Loucy (cell line): ENCODE data around the gene AUP1.

Experiments
- H2AFZ ChIP-seq: fragments of 200-600 bp; sonication (generic); 2 replicates; pipeline ENCODE4 v1.6.0; 2016; ENCODE audit warnings: antibody characterized with exemption, mild to moderate bottlenecking, low read length, moderate library complexity
- H3F3A ChIP-seq: fragments of 200-600 bp; 2 replicates; pipeline ENCODE4 v1.6.0; 2016; ENCODE audit warnings: antibody characterized with exemption, low read depth, mild to moderate bottlenecking
- H3K27me3 ChIP-seq: fragments of 200-600 bp; sonication (generic); 2 replicates; pipeline ENCODE4 v1.6.1; 2014; ENCODE audit warnings: low read length, mild to moderate bottlenecking; ENCODE audit not compliant: insufficient read depth, poor library complexity, severe bottlenecking
- H3K36me3 ChIP-seq: fragments of 200-600 bp; sonication (generic); 2 replicates; pipeline ENCODE4 v1.6.1; 2016; ENCODE audit warnings: low read length; ENCODE audit not compliant: insufficient read depth
- H3K4me1 ChIP-seq: fragments of 200-600 bp; sonication (generic); 2 replicates; pipeline ENCODE4 v1.5.1; 2014; ENCODE audit warnings: low read length, mild to moderate bottlenecking; ENCODE audit not compliant: insufficient read depth, poor library complexity, severe bottlenecking
- H3K4me2 ChIP-seq: fragments of 200-600 bp; sonication (generic); 2 replicates; pipeline ENCODE4 v1.6.0; 2014; ENCODE audit warnings: antibody characterized with exemption, low read length, low read depth, mild to moderate bottlenecking; ENCODE audit not compliant: poor library complexity, severe bottlenecking
- H3K4me3 ChIP-seq: fragments of 200-600 bp; sonication (generic); 2 replicates; pipeline ENCODE4 v1.5.1; 2014; ENCODE audit warnings: low read length, mild to moderate bottlenecking, mixed read lengths; ENCODE audit not compliant: poor library complexity, severe bottlenecking
- H3K79me2 ChIP-seq: fragments of 200-600 bp; sonication (generic); 2 replicates; pipeline ENCODE4 v1.6.1; 2014; ENCODE audit warnings: low read length; ENCODE audit not compliant: insufficient read depth
- H3K9ac ChIP-seq: fragments of 200-600 bp; sonication (generic); 2 replicates; pipeline ENCODE4 v1.6.0; 2014; ENCODE audit warnings: mild to moderate bottlenecking, low read depth, low read length, moderate library complexity; ENCODE audit not compliant: poor library complexity, severe bottlenecking
- H3K9me2 ChIP-seq: fragments of 200-600 bp; sonication (generic); replicated peaks from 2 replicates; pipeline ENCODE4 v1.6.1; 2016; ENCODE audit warnings: low read depth, low read length, mixed read lengths
- H3K9me3 ChIP-seq: fragments of 200-600 bp; sonication (generic); 2 replicates; pipeline ENCODE4 v1.6.1; 2014; ENCODE audit warnings: mild to moderate bottlenecking, antibody characterized with exemption, low read length, low read depth; ENCODE audit not compliant: insufficient read depth
- H4K20me1 ChIP-seq: fragments of 200-600 bp; sonication (generic); 2 replicates; pipeline ENCODE4 v1.6.0; 2014; ENCODE audit warnings: antibody characterized with exemption, low read length, mild to moderate bottlenecking; ENCODE audit not compliant: insufficient read depth, poor library complexity, severe bottlenecking
- EZH2phosphoT487 ChIP-seq: fragments of 200-600 bp; IDR thresholded peaks from 2 replicates; pipeline ENCODE4 v1.6.1; 2018; ENCODE audit warnings: antibody characterized with exemption, mild to moderate bottlenecking, moderate library complexity, borderline replicate concordance
- TF ChIP-seq, protein P1 (sequence below): fragments of 200-600 bp; sonication (generic); conservative IDR thresholded peaks from 2 replicates; pipeline ENCODE4 v1.5.1; 2014; ENCODE audit warnings: mild to moderate bottlenecking, antibody characterized with exemption, low read length

The AUP1 gene

DNA sequence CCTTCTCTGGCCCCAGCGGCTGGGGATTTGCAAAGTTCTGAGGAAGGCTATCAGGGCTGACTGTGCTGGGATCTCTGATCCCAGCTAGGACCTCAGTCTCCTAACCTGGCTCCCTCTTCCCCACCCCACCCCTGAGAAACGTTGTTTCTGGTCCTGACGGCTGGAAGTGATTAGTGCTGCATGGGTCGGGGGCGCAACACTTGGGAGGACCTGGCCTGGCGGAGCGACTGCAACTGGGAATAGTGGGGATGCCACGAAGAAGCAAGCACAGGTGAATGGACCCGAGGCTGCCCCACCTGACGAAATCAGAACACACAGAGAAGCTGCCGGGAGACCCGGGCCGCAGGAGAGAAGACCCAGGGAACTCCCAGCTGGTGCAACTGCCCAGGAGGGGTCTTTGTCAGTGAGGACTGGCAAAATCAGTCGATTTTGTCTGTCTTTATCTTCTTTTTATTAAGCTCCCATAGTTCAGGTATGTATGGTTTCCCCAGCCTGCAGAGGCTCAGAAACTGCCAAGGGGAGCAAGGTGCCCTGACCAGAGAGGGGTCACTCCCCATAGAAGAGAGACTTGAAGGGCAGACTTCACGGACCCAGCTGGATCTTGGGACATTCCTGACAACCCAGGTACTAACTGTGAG is 29.4 kb downstream of the AUP1 start:
- no peaks in the 10 kb centered on the region for H3F3A ChIP-seq
- no peaks in the 10 kb centered on the region for H4K20me1 ChIP-seq
- H3K36me3 ChIP-seq, result no peaks in the 10 kb centered on the region
- no peak overlapping the region for H3K9ac ChIP-seq
- H2AFZ ChIP-seq, result no peak overlapping the region
- H3K9me2 ChIP-seq, result no peaks in the 10 kb centered on the region
- no peaks in the 10 kb centered on the region for H3K9me3 ChIP-seq
- H3K79me2 ChIP-seq, result peaks cover 7% of the 10 kb centered on the region
- H3K27me3 ChIP-seq, result no peaks in the 10 kb centered on the region
- TF ChIP-seq, protein P1, sequence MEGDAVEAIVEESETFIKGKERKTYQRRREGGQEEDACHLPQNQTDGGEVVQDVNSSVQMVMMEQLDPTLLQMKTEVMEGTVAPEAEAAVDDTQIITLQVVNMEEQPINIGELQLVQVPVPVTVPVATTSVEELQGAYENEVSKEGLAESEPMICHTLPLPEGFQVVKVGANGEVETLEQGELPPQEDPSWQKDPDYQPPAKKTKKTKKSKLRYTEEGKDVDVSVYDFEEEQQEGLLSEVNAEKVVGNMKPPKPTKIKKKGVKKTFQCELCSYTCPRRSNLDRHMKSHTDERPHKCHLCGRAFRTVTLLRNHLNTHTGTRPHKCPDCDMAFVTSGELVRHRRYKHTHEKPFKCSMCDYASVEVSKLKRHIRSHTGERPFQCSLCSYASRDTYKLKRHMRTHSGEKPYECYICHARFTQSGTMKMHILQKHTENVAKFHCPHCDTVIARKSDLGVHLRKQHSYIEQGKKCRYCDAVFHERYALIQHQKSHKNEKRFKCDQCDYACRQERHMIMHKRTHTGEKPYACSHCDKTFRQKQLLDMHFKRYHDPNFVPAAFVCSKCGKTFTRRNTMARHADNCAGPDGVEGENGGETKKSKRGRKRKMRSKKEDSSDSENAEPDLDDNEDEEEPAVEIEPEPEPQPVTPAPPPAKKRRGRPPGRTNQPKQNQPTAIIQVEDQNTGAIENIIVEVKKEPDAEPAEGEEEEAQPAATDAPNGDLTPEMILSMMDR, result no peak
- no peak for TF ChIP-seq EZH2phosphoT487
- no peak overlapping the region for H3K4me2 ChIP-seq
- H3K4me1 ChIP-seq, result peaks cover 6% of the 10 kb centered on the region
- H3K4me3 ChIP-seq, result no peak overlapping the region

DNA sequence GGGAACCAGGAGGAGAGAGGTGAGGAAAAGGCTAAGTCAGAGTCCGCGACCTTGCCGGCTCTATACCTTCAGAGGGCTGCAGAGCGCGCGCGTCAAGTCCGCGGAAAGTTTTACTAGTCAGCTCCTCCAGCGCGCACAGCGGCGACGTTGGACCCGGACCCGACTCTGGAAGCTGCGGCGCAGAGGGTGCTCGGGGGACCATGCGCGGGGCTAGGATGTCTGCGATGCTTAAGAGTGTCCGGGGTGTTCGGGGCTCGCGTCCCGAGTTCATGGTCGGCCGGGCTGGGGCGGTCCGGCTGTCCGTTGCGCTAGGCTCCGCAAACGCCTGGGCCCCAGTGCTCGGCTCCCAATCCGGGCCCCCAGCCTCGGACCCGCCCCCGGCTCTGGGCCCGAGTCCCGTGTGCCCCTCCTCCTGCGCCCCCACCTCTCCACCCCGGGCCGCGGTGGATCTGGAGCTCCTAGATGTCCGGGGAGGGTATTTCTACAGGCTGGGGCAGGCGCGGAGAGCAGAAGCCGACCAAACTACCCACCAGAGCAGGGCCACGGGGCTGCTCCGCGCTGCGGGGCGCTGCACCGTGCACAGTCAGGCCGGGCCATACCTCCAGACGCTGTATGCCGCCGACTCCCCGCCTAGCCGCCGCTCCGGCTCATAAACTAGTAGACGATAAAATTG is 30.1 kb downstream of the AUP1 start, which contains the start of gene LBX2:
LBX2 (minus strand) TSS at position 337 of the 673 bp plus-strand sequence; CDS start at position 271, 66 bp downstream.
- Histone ChIP-seq H2AFZ (no peak within 1 kb of the TSS), H3K4me3 (no peak within 1 kb of the TSS), H3K4me2 (no peak within 1 kb of the TSS)

DNA sequence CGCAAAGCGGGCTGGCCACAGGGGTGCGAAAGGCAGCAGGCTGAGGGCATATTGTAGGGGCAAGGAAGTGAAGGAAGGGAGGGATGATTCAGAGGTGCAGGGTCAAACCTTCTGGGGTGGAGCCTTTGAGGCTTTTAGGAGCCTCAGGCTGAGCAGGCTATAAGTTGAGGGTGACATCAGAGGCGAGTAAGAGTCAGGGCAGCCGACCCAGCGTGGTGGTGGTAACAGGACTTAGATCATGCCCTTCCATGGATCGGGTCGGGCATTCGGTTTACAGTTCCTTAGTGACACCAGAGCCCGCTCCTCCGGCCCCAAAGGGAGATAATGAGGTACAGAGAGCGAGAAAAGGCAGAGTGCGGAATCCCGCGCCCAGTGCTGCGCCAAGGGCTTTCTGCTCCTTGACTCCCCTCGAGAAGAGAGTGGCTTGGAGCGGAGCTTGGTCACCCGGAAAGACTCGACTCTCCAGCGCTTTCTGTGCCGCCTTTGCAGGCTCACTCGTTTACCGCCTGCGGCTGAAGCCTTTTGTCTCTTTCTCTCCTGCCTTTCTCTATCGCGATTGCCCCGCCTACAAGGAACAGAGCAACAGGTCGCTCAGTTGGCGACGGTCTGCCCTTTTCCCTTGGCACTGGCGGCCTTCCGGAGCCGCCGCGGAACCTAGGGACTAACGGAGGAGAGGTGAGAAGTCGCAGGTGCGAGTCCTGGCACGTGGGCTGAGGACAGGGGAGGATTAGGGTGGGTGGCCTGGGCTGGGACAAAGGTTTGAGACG is 30.8 kb downstream of the AUP1 start:
- Histone ChIP-seq H3K4me2 (no peak overlapping the region), H3K4me3 (no peak overlapping the region), H3K27me3 (no peaks in the 10 kb centered on the region), H3K9me3 (no peaks in the 10 kb centered on the region), H2AFZ (no peak overlapping the region), H3K4me1 (peaks cover 6% of the 10 kb centered on the region), H3K36me3 (peaks cover 4% of the 10 kb centered on the region; the same call in 1 of the 2 replicates), H4K20me1 (no peaks in the 10 kb centered on the region), H3K9ac (no peak overlapping the region), H3K79me2 (peaks cover 7% of the 10 kb centered on the region), H3K9me2 (no peaks in the 10 kb centered on the region), H3F3A (no peaks in the 10 kb centered on the region)
- no peak for TF ChIP-seq EZH2phosphoT487
- TF ChIP-seq, protein P1, result no peak

More for the DNA sequence above, 30.1 kb downstream of the AUP1 start, which contains the start of gene LBX2:
- TF ChIP-seq, protein P1, result no peak
- no peak for TF ChIP-seq EZH2phosphoT487
- no peak within 1 kb of the TSS for H3K9ac ChIP-seq
- H4K20me1 ChIP-seq, result no peaks in the 10 kb centered on the region
- H3K36me3 ChIP-seq, result no peaks in the 10 kb centered on the region
- no peaks in the 10 kb centered on the region for H3K9me3 ChIP-seq
- peaks cover 7% of the 10 kb centered on the region for H3K79me2 ChIP-seq
- no peaks in the 10 kb centered on the region for H3K27me3 ChIP-seq
- H3K4me1 ChIP-seq, result peaks cover 6% of the 10 kb centered on the region
- H3F3A ChIP-seq, result no peaks in the 10 kb centered on the region
- no peaks in the 10 kb centered on the region for H3K9me2 ChIP-seq
